AG08395 (cell line): ENCODE results near the gene ACRV1.
A peak's percentile ranks its signal among the peaks of the same experiment; 100 is the strongest.

ENCODE experiments used
- DNase-seq: peaks from one replicate; pipeline ENCODE4 v3.0.0; 2012; ENCODE audit warnings: mixed read lengths, low spot score

Gene ACRV1

DNA sequence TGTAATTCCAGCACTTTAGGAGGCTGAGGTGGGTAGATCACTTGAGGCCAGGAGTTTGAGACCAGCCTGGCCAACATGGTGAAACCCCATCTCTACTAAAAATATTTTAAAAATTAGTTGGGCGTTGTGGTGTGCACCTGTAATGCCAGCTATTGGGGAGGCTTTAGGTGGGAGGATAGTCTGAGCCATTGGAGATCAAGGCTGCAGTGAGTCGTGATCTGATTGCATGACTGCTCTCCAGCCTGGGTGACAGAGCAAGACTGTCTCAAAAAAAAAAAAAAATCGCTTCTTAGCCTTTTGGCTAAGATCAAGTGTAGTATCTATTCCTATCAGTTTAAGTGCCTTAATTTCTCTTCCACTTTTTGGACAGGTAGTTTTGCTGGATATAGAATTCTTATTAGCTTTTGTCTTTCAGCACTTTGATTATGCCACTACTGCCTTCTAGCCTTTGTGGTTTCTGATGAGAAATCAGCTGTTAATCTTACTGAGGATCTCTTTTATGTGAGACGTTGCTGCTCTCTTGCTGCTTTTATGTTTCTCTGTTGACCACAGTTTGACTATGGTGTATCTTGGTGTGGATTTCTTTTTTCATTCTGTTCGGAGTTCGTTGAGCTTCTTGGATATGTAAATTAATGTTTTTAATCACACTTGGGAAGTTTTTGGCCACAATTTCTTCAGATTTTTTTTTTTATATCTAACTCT lies 31.0 kb downstream of the ACRV1 start:
- no peak for DNase-seq

DNA sequence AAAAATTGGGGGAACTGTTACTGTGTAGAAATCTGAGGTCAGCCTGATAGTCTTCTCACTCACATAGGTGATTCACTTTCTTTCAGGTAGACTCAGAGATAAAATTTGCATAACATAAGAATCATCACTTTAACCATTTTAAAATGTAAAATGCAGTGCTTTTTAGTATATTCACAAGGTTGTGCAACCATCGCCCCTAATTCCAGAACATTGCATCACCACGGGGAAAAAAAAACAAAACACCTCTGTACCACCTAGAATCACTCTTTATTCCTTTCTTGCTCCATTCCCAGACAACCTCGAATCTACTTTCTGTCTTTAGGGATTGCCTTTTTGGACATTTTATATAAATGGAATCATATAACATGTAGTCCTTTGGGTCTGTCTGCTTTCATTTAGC lies 34.8 kb downstream of the ACRV1 start:
- DNase-seq, result no peak

DNA sequence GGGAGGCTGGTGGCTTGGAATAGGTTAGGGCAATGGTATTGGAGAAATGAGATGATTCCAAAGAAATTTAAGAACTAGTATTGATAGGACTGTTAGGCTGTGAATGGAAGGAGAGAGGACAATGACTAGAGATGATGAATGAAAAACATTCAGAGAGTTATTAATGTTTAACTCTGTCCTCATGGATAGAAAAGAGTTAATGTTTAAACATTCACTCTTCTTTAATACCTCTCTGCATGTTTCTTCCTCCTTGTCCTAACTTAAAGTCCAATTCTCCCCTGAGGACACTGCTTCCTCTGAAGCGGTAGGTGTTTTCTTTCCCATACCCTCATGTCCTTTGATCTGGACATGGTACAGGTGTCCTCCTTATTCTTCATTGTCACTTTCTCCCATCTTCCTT lies 42.3 kb downstream of the ACRV1 start:
- no peak for DNase-seq

DNA sequence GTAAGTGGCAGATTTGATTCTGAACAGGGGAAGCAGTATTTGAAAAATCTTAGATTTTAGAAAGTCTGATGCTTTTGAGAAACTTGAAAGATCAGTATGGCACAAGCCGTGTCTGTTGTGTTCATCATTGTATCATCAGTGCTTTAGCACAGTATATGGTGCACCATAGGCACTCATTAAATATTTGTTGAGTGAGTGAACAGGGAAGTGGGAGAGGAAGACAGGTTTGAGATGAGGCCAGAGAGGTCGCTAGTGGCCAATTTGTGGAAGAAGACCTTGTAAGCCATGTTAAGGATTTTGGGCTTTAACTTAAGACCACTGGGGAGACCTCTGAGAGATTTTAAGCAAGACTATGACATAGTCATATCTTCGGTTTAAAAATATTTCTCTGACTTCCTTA lies 42.8 kb downstream of the ACRV1 start:
- DNase-seq, result no peak

DNA sequence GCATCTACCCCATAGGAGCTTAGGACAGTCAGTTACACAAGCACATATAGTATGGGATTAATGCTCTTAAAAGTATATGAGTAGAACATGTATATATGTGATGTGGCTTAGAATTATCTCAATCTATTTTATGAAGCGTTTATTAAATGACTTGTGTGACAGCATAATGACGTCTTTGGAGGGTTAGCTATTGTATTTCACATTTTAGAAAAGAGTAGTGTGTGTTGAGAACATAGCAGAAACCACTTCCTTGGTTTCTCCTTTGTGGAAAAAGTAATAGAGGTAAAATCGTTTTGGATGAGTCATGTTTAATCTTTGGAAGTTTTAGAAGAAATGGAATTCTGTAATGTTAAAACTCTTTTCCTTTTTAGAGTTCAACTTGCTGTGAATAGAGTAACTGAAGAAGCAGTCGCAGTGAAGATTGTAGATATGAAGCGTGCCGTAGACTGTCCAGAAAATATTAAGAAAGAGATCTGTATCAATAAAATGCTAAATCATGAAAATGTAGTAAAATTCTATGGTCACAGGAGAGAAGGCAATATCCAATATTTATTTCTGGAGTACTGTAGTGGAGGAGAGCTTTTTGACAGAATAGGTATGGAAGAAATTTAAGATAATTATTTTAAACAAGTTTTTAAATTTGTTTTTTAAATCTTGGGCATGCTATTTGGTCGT lies 53.3 kb downstream of the ACRV1 start:
- DNase-seq, result no peak

DNA sequence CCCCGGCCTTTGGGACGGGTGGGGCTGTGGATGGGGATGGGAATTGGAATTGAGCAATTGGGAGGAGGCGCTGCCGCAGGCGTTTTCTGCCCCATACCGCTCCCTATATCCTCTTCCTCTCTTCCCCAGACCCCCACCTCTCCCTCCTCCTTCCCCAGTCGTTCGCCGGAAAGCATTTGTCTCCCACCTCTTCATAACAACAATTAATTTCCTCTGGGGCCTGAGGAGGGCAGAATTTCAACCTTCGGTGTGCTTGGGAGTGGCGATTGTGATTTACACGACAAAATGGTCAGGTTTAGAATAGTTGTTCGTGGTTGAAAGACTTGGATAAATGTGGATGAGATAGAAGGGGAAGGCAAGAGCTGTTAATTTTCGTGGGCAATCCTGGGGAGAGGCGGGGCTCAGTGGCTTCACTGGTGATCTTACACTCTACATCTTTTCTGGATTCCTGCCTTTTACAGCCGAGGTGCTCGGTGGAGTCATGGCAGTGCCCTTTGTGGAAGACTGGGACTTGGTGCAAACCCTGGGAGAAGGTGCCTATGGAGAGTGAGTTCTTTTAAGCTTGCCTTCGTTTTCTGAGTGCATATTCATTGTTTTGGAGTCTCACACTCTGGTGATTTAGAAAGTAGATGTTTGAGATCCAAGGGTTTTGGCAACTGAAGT lies 54.2 kb downstream of the ACRV1 start:
- peak; percentile 79 for DNase-seq

DNA sequence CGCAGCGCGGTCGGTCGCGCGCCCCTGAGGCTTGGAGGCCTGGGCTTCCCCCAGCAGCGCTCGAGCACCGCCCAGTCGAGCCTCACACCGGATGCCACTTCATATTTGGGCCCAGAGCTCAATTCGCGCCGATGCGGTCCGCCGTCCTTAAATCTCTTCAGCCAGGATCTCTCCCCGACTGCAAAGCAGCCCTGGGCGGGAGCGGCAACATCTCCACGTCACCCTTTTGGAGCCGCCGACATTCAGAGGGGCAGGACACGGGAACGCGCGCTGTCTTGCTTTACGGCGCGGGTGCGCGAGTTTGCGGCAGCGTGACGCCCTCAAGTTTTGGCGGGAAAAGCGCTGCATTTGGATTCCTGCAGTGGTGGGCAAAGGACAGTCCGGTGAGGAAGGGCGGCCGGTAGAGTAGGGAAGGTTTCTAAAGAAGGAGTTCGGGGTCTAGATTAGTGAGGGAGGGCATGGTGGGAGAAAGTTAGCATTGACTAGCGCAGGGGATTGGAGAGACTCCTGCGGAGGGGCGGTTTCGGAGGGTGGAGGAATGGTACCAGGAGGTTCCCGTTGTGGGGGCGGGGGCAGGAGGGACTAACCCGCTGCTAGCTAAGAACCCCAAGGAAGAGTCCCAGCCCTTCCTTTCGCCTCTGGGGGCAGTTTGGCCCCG lies 54.9 kb downstream of the ACRV1 start:
- peak; percentile 77 for DNase-seq

DNA sequence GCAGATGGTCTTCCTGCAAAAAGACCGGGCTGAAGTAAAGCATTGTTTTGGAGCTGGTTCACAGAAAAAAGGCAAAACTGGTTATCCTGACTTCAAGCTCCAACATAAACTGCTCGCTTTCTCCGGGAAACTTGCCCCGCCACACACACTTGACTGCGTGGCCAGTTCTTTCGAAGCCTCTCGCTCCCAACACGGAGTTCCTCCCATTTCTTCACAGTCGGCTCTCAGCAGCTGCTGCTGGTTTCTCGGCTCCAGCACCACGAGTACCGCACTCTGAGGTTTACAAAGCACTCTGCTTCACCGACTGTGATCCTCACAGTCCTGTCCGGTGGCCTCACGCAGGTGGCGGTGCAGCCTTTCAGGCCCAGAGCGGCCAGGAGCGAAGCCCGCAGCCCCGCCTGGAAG lies 55.4 kb downstream of the ACRV1 start:
- DNase-seq, result no peak

DNA sequence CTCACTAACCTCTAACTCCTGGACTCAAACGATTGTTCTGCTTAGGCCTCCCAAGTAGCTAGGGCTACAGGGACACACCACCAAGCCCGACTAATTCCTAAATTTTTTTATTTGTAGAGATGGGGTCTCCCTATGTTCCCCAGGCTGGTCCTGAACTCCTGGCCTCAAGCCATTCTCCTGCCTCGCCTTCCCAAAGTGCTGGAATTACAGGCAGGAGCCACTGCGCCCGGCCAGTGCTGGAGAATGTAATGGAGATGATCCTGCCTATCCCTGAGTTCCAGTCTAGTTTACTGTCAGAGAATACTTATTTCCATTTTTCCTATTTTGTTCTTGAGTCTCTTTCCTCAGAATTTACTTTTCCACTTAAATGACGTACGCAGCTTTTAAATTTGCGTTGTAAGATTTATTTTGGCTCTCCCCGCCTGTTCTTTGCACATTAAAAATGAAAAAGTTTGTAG lies 55.9 kb downstream of the ACRV1 start, which contains the start of gene CHEK1:
Gene CHEK1, plus strand, starts transcription at position 408 of the 458 bp plus-strand sequence. CDS start 1,606 bp downstream, outside the sequence.
- DNase-seq, result no peak

DNA sequence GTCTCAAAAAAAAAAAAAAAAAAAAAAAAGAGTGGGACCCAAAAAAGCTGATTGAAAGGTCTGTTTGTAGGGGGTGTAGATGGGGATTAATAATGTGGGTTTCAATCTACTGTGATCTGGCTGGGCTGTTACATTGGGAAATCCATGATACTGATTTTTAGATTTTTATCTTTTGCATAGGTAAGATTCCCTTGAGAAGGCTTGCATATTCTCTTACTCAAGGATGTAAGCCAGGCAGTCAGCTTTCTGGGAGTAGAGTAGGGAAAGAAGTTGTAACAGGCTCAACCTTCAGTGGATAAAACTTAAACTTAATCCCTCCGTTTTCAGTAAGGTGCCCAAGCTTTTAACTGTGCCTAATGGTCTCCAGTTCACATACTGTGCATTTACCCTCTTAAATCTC lies 57.6 kb downstream of the ACRV1 start:
- DNase-seq, result no peak

DNA sequence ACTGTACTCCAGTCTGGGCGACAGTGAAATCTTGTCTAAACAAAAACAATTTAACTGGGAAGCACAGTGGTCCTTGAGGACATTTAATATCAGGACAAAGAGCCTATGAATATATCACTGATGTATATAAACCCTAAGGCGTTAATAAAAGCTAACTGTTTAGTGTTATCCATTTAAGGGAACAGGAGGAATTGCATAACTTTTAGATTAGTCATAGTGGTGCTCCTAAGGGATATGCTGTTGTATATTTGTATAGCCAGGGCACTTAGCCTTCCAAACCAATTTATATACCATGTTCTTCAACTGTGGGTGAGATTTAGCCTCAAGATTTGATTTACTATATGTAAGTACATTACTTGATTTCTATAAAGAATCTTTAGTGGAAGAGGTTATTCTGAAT lies 58.7 kb downstream of the ACRV1 start:
- peak; percentile 24 for DNase-seq
